ENCODE data around the gene FADS6. TPM values are rescaled to one million over a fixed set of nuclear protein-coding genes. Genes with fewer than 3 reads are reported as not detected.

The FADS6 gene
- polyA plus RNA-seq, 1 donor from 2014 or later = not detected

DNA sequence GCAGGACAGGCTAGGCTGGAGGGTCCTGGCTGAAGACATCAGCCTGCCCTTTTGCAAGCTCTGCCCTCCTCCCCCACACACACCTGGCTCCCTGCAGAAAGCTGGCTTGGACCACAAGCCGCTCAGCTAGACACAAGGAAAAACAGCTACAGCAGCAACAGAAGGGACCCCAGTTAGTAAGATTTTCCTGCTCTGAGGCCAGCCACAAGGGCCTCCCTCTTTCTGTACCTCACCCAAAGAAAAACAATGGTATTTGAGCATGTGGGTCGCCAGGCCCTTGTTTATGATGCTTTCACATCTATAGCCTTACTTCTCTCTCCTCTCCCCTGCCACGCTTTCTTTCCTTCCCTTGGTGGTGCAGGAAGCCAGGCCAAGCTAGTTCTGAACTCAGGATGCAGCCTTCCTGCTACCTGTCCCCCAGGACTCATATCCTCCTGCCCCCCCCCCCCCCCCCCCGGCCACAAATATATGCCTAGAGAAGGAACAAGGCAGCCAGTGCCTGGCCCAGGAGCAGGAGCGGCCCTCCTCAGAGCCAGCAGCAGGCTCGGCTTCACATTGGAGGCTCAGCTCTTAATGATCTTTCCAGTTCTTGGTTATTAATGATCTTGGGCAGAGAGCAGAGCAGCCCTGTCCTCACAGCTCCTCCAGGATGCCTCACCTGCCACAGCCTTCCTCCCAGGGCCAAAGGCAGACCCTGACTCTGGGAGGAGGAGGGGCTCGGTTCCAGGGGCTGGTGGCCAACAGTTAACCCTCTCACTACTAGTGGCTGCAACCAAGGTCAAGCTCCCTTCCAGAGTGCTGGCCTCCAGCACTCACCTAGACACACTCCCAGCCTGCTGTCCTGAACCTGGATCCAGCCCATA is 53.2 kb downstream of the FADS6 start:
- no peak overlapping the region for H3K9ac ChIP-seq (ENCODE audit: low read length)

DNA sequence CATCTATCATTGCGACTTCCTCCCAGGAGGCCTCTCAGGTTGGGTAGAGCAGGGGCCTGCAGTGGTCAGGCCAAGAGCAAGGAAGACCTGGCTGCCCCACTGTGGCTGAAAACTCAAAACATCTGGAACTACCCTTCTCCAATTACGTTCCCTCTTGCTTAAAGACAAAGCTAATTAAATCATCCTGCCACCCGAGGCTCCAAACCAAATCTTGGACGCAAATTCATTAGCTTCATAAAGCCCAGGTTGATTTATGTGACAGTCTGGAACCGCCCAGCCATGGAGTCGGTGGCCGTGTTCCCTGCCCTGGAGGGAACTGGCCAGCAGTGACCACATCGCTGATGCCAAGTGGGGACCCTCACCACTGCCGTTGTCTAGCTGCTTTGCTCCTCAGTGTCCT is 55.2 kb downstream of the FADS6 start:
- Histone ChIP-seq H3K36me3 (ENCODE audit: insufficient read depth, low read length) (no peaks in the 10 kb centered on the region), H4K20me1 (ENCODE audit: insufficient read depth) (no peaks in the 10 kb centered on the region), H3F3A (ENCODE audit: insufficient read depth, low read length, poor library complexity, severe bottlenecking) (no peaks in the 10 kb centered on the region), H3K27ac (ENCODE audit: low read length) (no peak overlapping the region), H3K9me3 (ENCODE audit: low read length) (no peaks in the 10 kb centered on the region), H3K4me2 (ENCODE audit: low read length) (no peak overlapping the region), H3K9me2 (ENCODE audit: insufficient read depth, low read length) (no peaks in the 10 kb centered on the region), H3K79me2 (replicated peaks; ENCODE audit: insufficient read depth, low read length) (no peaks in the 10 kb centered on the region), H3K9ac (ENCODE audit: low read length) (no peak overlapping the region), H2AFZ (ENCODE audit: low read depth, low read length) (no peak overlapping the region), H3K27me3 (ENCODE audit: insufficient read depth, low read depth, low read length) (peaks cover 16% of the 10 kb centered on the region), H3K4me3 (ENCODE audit: low read length) (no peak overlapping the region)
- TF ChIP-seq SMC3 (conservative IDR thresholded peaks at IDR 0.05; ENCODE audit: poor library complexity) = no peak
- TF ChIP-seq RAD21 (conservative IDR thresholded peaks at IDR 0.05) = no peak
- no peak for TF ChIP-seq MXI1 (conservative IDR thresholded peaks at IDR 0.05; ENCODE audit: poor library complexity, severe bottlenecking)
- no peak for TF ChIP-seq EZH2 (IDR thresholded peaks at IDR 0.05; ENCODE audit: borderline replicate concordance, insufficient read depth, low read length, poor library complexity, severe bottlenecking)
- no peak for TF ChIP-seq POLR2AphosphoS5 (IDR thresholded peaks at IDR 0.05)
- TF ChIP-seq TAF1 (IDR thresholded peaks at IDR 0.05; ENCODE audit: low read depth) = no peak
- no peak for TF ChIP-seq EP300 (conservative IDR thresholded peaks at IDR 0.05; ENCODE audit: poor library complexity, severe bottlenecking)
- TF ChIP-seq, protein P1, sequence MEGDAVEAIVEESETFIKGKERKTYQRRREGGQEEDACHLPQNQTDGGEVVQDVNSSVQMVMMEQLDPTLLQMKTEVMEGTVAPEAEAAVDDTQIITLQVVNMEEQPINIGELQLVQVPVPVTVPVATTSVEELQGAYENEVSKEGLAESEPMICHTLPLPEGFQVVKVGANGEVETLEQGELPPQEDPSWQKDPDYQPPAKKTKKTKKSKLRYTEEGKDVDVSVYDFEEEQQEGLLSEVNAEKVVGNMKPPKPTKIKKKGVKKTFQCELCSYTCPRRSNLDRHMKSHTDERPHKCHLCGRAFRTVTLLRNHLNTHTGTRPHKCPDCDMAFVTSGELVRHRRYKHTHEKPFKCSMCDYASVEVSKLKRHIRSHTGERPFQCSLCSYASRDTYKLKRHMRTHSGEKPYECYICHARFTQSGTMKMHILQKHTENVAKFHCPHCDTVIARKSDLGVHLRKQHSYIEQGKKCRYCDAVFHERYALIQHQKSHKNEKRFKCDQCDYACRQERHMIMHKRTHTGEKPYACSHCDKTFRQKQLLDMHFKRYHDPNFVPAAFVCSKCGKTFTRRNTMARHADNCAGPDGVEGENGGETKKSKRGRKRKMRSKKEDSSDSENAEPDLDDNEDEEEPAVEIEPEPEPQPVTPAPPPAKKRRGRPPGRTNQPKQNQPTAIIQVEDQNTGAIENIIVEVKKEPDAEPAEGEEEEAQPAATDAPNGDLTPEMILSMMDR (IDR thresholded peaks at IDR 0.05; ENCODE audit: poor library complexity, severe bottlenecking) = no peak
- TF ChIP-seq, protein P2, sequence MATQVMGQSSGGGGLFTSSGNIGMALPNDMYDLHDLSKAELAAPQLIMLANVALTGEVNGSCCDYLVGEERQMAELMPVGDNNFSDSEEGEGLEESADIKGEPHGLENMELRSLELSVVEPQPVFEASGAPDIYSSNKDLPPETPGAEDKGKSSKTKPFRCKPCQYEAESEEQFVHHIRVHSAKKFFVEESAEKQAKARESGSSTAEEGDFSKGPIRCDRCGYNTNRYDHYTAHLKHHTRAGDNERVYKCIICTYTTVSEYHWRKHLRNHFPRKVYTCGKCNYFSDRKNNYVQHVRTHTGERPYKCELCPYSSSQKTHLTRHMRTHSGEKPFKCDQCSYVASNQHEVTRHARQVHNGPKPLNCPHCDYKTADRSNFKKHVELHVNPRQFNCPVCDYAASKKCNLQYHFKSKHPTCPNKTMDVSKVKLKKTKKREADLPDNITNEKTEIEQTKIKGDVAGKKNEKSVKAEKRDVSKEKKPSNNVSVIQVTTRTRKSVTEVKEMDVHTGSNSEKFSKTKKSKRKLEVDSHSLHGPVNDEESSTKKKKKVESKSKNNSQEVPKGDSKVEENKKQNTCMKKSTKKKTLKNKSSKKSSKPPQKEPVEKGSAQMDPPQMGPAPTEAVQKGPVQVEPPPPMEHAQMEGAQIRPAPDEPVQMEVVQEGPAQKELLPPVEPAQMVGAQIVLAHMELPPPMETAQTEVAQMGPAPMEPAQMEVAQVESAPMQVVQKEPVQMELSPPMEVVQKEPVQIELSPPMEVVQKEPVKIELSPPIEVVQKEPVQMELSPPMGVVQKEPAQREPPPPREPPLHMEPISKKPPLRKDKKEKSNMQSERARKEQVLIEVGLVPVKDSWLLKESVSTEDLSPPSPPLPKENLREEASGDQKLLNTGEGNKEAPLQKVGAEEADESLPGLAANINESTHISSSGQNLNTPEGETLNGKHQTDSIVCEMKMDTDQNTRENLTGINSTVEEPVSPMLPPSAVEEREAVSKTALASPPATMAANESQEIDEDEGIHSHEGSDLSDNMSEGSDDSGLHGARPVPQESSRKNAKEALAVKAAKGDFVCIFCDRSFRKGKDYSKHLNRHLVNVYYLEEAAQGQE (IDR thresholded peaks at IDR 0.05; ENCODE audit: borderline replicate concordance) = no peak

More for the DNA sequence above, 53.2 kb downstream of the FADS6 start:
- no peak overlapping the region for H3K27ac ChIP-seq (ENCODE audit: low read length)
- peaks cover 28% of the 10 kb centered on the region for H3K27me3 ChIP-seq (ENCODE audit: insufficient read depth, low read depth, low read length)
- no peaks in the 10 kb centered on the region for H3K9me2 ChIP-seq (ENCODE audit: insufficient read depth, low read length)
- no peak overlapping the region for H2AFZ ChIP-seq (ENCODE audit: low read depth, low read length)
- H3K79me2 ChIP-seq (replicated peaks; ENCODE audit: insufficient read depth, low read length) = no peaks in the 10 kb centered on the region
- TF ChIP-seq RAD21 (conservative IDR thresholded peaks at IDR 0.05) = no peak
- TF ChIP-seq POLR2AphosphoS5 (IDR thresholded peaks at IDR 0.05) = no peak
- no peak for TF ChIP-seq EP300 (conservative IDR thresholded peaks at IDR 0.05; ENCODE audit: poor library complexity, severe bottlenecking)
- TF ChIP-seq EZH2 (IDR thresholded peaks at IDR 0.05; ENCODE audit: borderline replicate concordance, insufficient read depth, low read length, poor library complexity, severe bottlenecking) = no peak
- no peak for TF ChIP-seq TAF1 (IDR thresholded peaks at IDR 0.05; ENCODE audit: low read depth)
- TF ChIP-seq SMC3 (conservative IDR thresholded peaks at IDR 0.05; ENCODE audit: poor library complexity) = no peak
- TF ChIP-seq, protein P2 (IDR thresholded peaks at IDR 0.05; ENCODE audit: borderline replicate concordance) = no peak
- TF ChIP-seq MXI1 (conservative IDR thresholded peaks at IDR 0.05; ENCODE audit: poor library complexity, severe bottlenecking) = no peak
- TF ChIP-seq, protein P1 (IDR thresholded peaks at IDR 0.05; ENCODE audit: poor library complexity, severe bottlenecking) = no peak
- no peaks in the 10 kb centered on the region for H3K36me3 ChIP-seq (ENCODE audit: insufficient read depth, low read length)
- no peaks in the 10 kb centered on the region for H3K9me3 ChIP-seq (ENCODE audit: low read length)
- H4K20me1 ChIP-seq (ENCODE audit: insufficient read depth) = no peaks in the 10 kb centered on the region
- no peaks in the 10 kb centered on the region for H3F3A ChIP-seq (ENCODE audit: insufficient read depth, low read length, poor library complexity, severe bottlenecking)
- no peak overlapping the region for H3K4me2 ChIP-seq (ENCODE audit: low read length)
- no peak overlapping the region for H3K4me3 ChIP-seq (ENCODE audit: low read length)
